Adrenal gland (tissue), 12 donors: ENCODE results near the gene RNF113A. TPM values are rescaled to one million over a fixed set of nuclear protein-coding genes. Genes with fewer than 3 reads are reported as not detected.
"Not testable (repeated sequence)": the region's sequence is repeated elsewhere in the genome, so short reads cannot be mapped to it uniquely, and the experiment has no call there.

ENCODE experiments used
- DNase-seq, 7 donors: peaks; one replicate each; pipeline ENCODE4 v3.0.0-alpha.2; 2019 to 2020
- H3K27ac ChIP-seq, 5 donors: fragments of 200-600 bp; sonication (generic) in 4 of 5; 1 replicate in 3 of 5; 2 replicates in 2 of 5; pipeline versions ENCODE4 v1.5.1 to v1.8.0; 2016 to 2020; ENCODE audit warnings: mild to moderate bottlenecking in 1 of 5
- H3K27me3 ChIP-seq: fragments of 200-600 bp; 2 replicates; pipeline ENCODE4 v1.8.0; 2021
- H3K36me3 ChIP-seq, 2 donors: fragments of 200-600 bp; replicated peaks in 1 of 2; 1 replicate in 1 of 2; 2 replicates in 1 of 2; pipeline versions ENCODE4 v1.5.1 to v1.8.0; 2018 to 2022
- H3K4me1 ChIP-seq, 2 donors: fragments of 200-600 bp; replicated peaks in 1 of 2; 1 replicate in 1 of 2; 2 replicates in 1 of 2; pipeline versions ENCODE4 v1.5.1 to v1.8.0; 2018 to 2021
- H3K4me3 ChIP-seq, 4 donors: fragments of 200-600 bp; sonication (generic) in 3 of 4; one replicate each; pipeline ENCODE4 v1.5.1; 2016 to 2018
- H3K9me3 ChIP-seq, 3 donors: fragments of 200-600 bp; sonication (generic) in 1 of 3; replicated peaks in 1 of 3; 1 replicate in 2 of 3; 2 replicates in 1 of 3; pipeline versions ENCODE4 v1.5.1 to v1.8.0; 2016 to 2021
- CTCF ChIP-seq, 6 experiments: fragments of 450-650 bp in 4 of 6; fragments of 200-600 bp in 2 of 6; sonication (generic) in 1 of 6; IDR thresholded peaks; 1 replicate in 5 of 6; 2 replicates in 1 of 6; pipeline versions ENCODE4 v1.5.1 to v1.8.0; 2016 to 2021; ENCODE audit warnings: antibody characterized with exemption in 6 of 6, mild to moderate bottlenecking in 2 of 6, moderate library complexity in 1 of 6
- POLR2A ChIP-seq, 2 donors: fragments of 450-650 bp; IDR thresholded peaks; one replicate each; pipeline ENCODE4 v1.6.1; 2017; ENCODE audit warnings: antibody characterized with exemption in 2 of 2, mild to moderate bottlenecking in 2 of 2, moderate library complexity in 1 of 2
- WGBS, 4 donors: extraction: QIAGEN DNeasy Blood & Tissue Kit in 2 of 4; methylation state at CpG; one replicate each; pipeline versions ENCODE4 v1.1.5 to v1.1.7; 2013 to 2017; 5-methylcytosine and 5-hydroxymethylcytosine counted together
- intact Hi-C, 2 donors: fragments of 100-400 bp; cut with DNase I; formaldehyde crosslinking; loops; one replicate each; pipeline versions ENCODE4 v1.14.1 to v1.15.0; 2022 to 2023
- polyA plus RNA-seq, 3 donors: library from polyadenylated mRNA; stranded (reverse); fragments of 200-250 nt in 2 of 3; fragments of 350-450 nt in 1 of 3; fragmentation: Illumina TruSeq in 1 of 3; extraction: RNeasy Lipid Tissue Mini Kit (QIAGEN cat#74804) in 1 of 3; gene quantifications; one replicate each; pipeline ENCODE4 v1.2.3, GENCODE V29; 2013 to 2014
- total RNA-seq, 9 donors: library from RNA; depleted of rRNA in 4 of 9; stranded (reverse); fragments of >200 nt in 4 of 9; fragments of 120-200 nt in 1 of 9; fragmentation: NEBNext Ultra II Directional in 1 of 9; extraction: Animal tissue kit (Norgen Biotek cat#: 25700) in 1 of 9; gene quantifications; one replicate each; pipeline versions ENCODE4 v1.1.0 to v1.2.4, GENCODE V29; 2013 to 2023
- donor health status: healthy with polysubstance abuse.
- donor health status: Bipolar disorder and iron deficiency.
- donor health status: DM: yes; HTN: yes; CAD: no.
- donor health status: DM: no; HTN: no; CAD: no.
- donor health status: DM: no; HTN: no; CAD: no.
- donor health status: DM: yes; HTN: yes; CAD: no.

RNF113A gene
- total and polyA plus RNA-seq, 12 donors: 11.5 to 21.5 (median 15.8) TPM

- TF ChIP-seq CTCF (IDR thresholded peaks at IDR 0.05) (no peak), POLR2A (IDR thresholded peaks at IDR 0.05) (no peak)
- no peaks in the 10 kb centered on the region for H3K4me1 ChIP-seq
- WGBS, 4 donors: 81 to 84% (median 83%) methylated on average over 4 to 5 of the region's 5 CpGs
- no peak overlapping the region for H3K4me3 ChIP-seq
- H3K9me3 ChIP-seq: no peaks in the 10 kb centered on the region
- intact Hi-C loops: no loop called here
- no peaks in the 10 kb centered on the region for H3K36me3 ChIP-seq
- DNase-seq: no peak
- no peaks in the 10 kb centered on the region for H3K27me3 ChIP-seq
- H3K27ac ChIP-seq: no peak overlapping the region
Observed at GRCh38 chrX:119916310-119916709, 44.8 kb upstream of the RNF113A start.

- no peak for TF ChIP-seq POLR2A (IDR thresholded peaks at IDR 0.05)
- TF ChIP-seq CTCF (IDR thresholded peaks at IDR 0.05): no peak
- peaks cover 6% of the 10 kb centered on the region for H3K27me3 ChIP-seq
- no peak for DNase-seq
- intact Hi-C loops: no loop called here
- H3K4me1 ChIP-seq: no peaks in the 10 kb centered on the region
- no peak overlapping the region for H3K4me3 ChIP-seq
- no peak overlapping the region for H3K27ac ChIP-seq
- no peaks in the 10 kb centered on the region for H3K9me3 ChIP-seq
- no peaks in the 10 kb centered on the region for H3K36me3 ChIP-seq
- WGBS, 4 donors: 44 to 79% (median 58%) methylated on average over 1 of the region's 1 CpG
Observed at GRCh38 chrX:119900976-119901375, 29.4 kb upstream of the RNF113A start.

GRCh38 chrX:119899125-119899524 lies 27.6 kb upstream of the RNF113A start:
- DNase-seq: no peak
- H3K36me3 ChIP-seq: no peaks in the 10 kb centered on the region
- no peak for TF ChIP-seq CTCF (IDR thresholded peaks at IDR 0.05)
- no peak for TF ChIP-seq POLR2A (IDR thresholded peaks at IDR 0.05)
- WGBS, 4 donors: 21 to 60% (median 46%) methylated on average over 2 of the region's 2 CpGs
- no peak overlapping the region for H3K27ac ChIP-seq
- H3K4me3 ChIP-seq: no peak overlapping the region
- no peaks in the 10 kb centered on the region for H3K4me1 ChIP-seq
- intact Hi-C loops: no loop called here
- peaks cover 13% of the 10 kb centered on the region for H3K27me3 ChIP-seq
- H3K9me3 ChIP-seq: no peaks in the 10 kb centered on the region

GRCh38 chrX:119895843-119896326 lies 24.4 kb upstream of the RNF113A start, which contains the start of gene AKAP14:
AKAP14 (plus strand) TSS chrX:119895893; CDS start chrX:119903224, 7,331 bp downstream.
- H3K27ac ChIP-seq: no peak within 1 kb of the TSS
- H3K4me3 ChIP-seq: no peak within 1 kb of the TSS
- no peaks in the 10 kb centered on the region for H3K4me1 ChIP-seq
- peaks cover 13% of the 10 kb centered on the region for H3K27me3 ChIP-seq
- TF ChIP-seq CTCF (IDR thresholded peaks at IDR 0.05): no peak
- TF ChIP-seq POLR2A (IDR thresholded peaks at IDR 0.05): no peak
- WGBS, 4 donors: 40 to 70% (median 56%) methylated on average over 2 to 4 of the region's 4 CpGs; no CpG with 5 or more reads in 1 of the 4 donors
- H3K36me3 ChIP-seq: no peaks in the 10 kb centered on the region
- no peaks in the 10 kb centered on the region for H3K9me3 ChIP-seq
- intact Hi-C loops: no loop called here
- no peak for DNase-seq

- intact Hi-C loops, DNase-seq, H3K4me3 ChIP-seq, H3K4me1 ChIP-seq, H3K9me3 ChIP-seq, H3K27ac ChIP-seq, H3K36me3 ChIP-seq: not testable (repeated sequence)
- H3K27me3 ChIP-seq: peaks cover 11% of the 10 kb centered on the region
- WGBS, 4 donors: 65 to 75% (median 68%) methylated on average over 16 of the region's 16 CpGs
Observed at GRCh38 chrX:119891961-119892692, 20.6 kb upstream of the RNF113A start.

- H3K9me3 ChIP-seq, H3K4me3 ChIP-seq, H3K4me1 ChIP-seq, DNase-seq, H3K36me3 ChIP-seq, H3K27ac ChIP-seq, intact Hi-C loops: not testable (repeated sequence)
- WGBS, 4 donors: 76 to 100% (median 87%) methylated on average over 2 to 28 of the region's 36 CpGs; no CpG with 5 or more reads in 1 of the 4 donors
- H3K27me3 ChIP-seq: peaks cover 11% of the 10 kb centered on the region
Observed at GRCh38 chrX:119890626-119891025, 19.1 kb upstream of the RNF113A start.
